Caco-2 (cell line): ENCODE measurements around the gene SLFN12L. TPM values are rescaled to one million over a fixed set of nuclear protein-coding genes. Genes with fewer than 3 reads are reported as not detected.

Experiments
- BruUV-seq: library from RNA; stranded (reverse); fragments of 400-500 nt; replicated peaks from 2 replicates; lab custom pipeline; 2021; lab: Mats Ljungman, UMichigan
- CTCF ChIA-PET: fragments of 300-600 bp; sonication (Branson Sonifier 250); formaldehyde crosslinking; loops from one replicate; lab custom pipeline; 2022; ENCODE audit warnings: antibody characterized with exemption; lab: Charles Lee
- POLR2A ChIA-PET: fragments of 300-600 bp; sonication (Branson Sonifier 250); formaldehyde crosslinking; loops from one replicate; lab custom pipeline; 2022; ENCODE audit warnings: antibody characterized with exemption; lab: Charles Lee
- DNase-seq, 2 experiments: peaks; one replicate each; pipeline versions ENCODE4 v3.0.0 to v3.0.0-alpha.2; 2020 to 2022
- H3K27me3 ChIP-seq: replicated peaks from 2 replicates; pipeline ENCODE4 v1.6.0; 2011; ENCODE audit warnings: low read length; ENCODE audit not compliant: control insufficient read depth, insufficient read depth
- H3K36me3 ChIP-seq: 2 replicates; pipeline ENCODE4 v1.5.1; 2011; ENCODE audit warnings: low read length; ENCODE audit not compliant: control insufficient read depth, insufficient read depth
- H3K4me1 ChIP-seq: fragments of 250-450 bp; sonication (Bioruptor Pico); 2 replicates; pipeline ENCODE4 v1.5.1; 2020; ENCODE audit warnings: mild to moderate bottlenecking
- H3K4me3 ChIP-seq: 2 replicates; pipeline ENCODE4 v1.5.1; 2011; ENCODE audit warnings: low read depth, mild to moderate bottlenecking, control low read depth, low read length
- H3K9me3 ChIP-seq: fragments of 250-450 bp; sonication (Bioruptor Pico); 2 replicates; pipeline ENCODE4 v1.5.1; 2020; ENCODE audit warnings: mild to moderate bottlenecking, moderate library complexity
- H3K27ac Mint-ChIP-seq: one replicate; pipeline ENCODE4 v1.8.0; 2022; ENCODE audit warnings: mixed read lengths; ENCODE audit not compliant: unreplicated experiment
- H3K27me3 Mint-ChIP-seq: one replicate; pipeline ENCODE4 v1.8.0; 2022; ENCODE audit warnings: mixed read lengths; ENCODE audit not compliant: insufficient read depth, unreplicated experiment
- H3K36me3 Mint-ChIP-seq: one replicate; pipeline ENCODE4 v1.8.0; 2022; ENCODE audit warnings: mild to moderate bottlenecking, mixed read lengths; ENCODE audit not compliant: insufficient read depth, unreplicated experiment
- H3K4me1 Mint-ChIP-seq: one replicate; pipeline ENCODE4 v1.8.0; 2022; ENCODE audit warnings: low read depth, mixed read lengths; ENCODE audit not compliant: unreplicated experiment
- H3K4me3 Mint-ChIP-seq: one replicate; pipeline ENCODE4 v1.8.0; 2022; ENCODE audit warnings: mild to moderate bottlenecking, moderate library complexity, mixed read lengths; ENCODE audit not compliant: unreplicated experiment
- H3K9me3 Mint-ChIP-seq: one replicate; pipeline ENCODE4 v1.8.0; 2022; ENCODE audit warnings: mixed read lengths; ENCODE audit not compliant: unreplicated experiment
- CTCF ChIP-seq, 2 experiments: fragments of 200-600 bp in 1 of 2; IDR thresholded peaks; 1 replicate in 1 of 2; 2 replicates in 1 of 2; pipeline versions ENCODE4 v1.5.1 to v1.8.0; 2011 to 2022; ENCODE audit warnings: antibody characterized with exemption in 1 of 2, control low read depth in 1 of 2, inconsistent platforms in 1 of 2, low read depth in 1 of 2, low read length in 1 of 2, mild to moderate bottlenecking in 1 of 2, moderate library complexity in 1 of 2; ENCODE audit not compliant: insufficient read depth in 1 of 2, severe bottlenecking in 1 of 2, unreplicated experiment in 1 of 2
- intact Hi-C: fragments of 100-400 bp; cut with micrococcal nuclease; formaldehyde crosslinking; loops from one replicate; pipeline ENCODE4 v1.10.0; 2022; ENCODE audit not compliant: unreplicated experiment
- total RNA-seq: library from RNA; stranded (reverse); gene quantifications from 2 replicates; pipeline ENCODE4 v1.2.3, GENCODE V29; 2022

The SLFN12L gene
- total RNA-seq, 1 experiment from 2014 or later: not detected

- Histone ChIP-seq H3K9me3 (no peaks in the 10 kb centered on the region), H3K27me3 (no peaks in the 10 kb centered on the region), H3K36me3 (no peaks in the 10 kb centered on the region), H3K4me3 (peak overlapping the region; percentile 50), H3K4me1 (peaks cover 6% of the 10 kb centered on the region)
- no peaks in the 10 kb centered on the region for H3K27me3 Mint-ChIP-seq
- peak overlapping the region; percentile 100 for H3K27ac Mint-ChIP-seq
- BruUV-seq: TSS peak; percentile 67
- peaks cover 5% of the 10 kb centered on the region for H3K4me1 Mint-ChIP-seq
- H3K9me3 Mint-ChIP-seq: no peaks in the 10 kb centered on the region
- no peak for TF ChIP-seq CTCF (IDR thresholded peaks at IDR 0.05; ENCODE audit: insufficient read depth in 1 of 2, low read depth in 1 of 2, low read length in 1 of 2, severe bottlenecking in 1 of 2, unreplicated experiment in 1 of 2)
- peak overlapping the region; percentile 100 for H3K4me3 Mint-ChIP-seq
- CTCF ChIA-PET: interaction anchor here (0.7 to 1.5 kb wide), 3 partner anchors 9 to 229 kb away, joined by 3 to 6 read pairs (median 3); no protein-coding TSS in a partner anchor
- no peak for DNase-seq
- POLR2A ChIA-PET: interaction anchor here (0.6 to 3.4 kb wide), 6 partner anchors 9 to 487 kb away, joined by 3 to 51 read pairs (median 6); partner anchors contain the start of genes AP2B1 and TAF15
- intact Hi-C loops: loop anchor here (1.0 kb wide), 2 partner anchors 8 to 12 kb away; partner anchors contain the start of gene AP2B1
- H3K36me3 Mint-ChIP-seq: peaks cover 13% of the 10 kb centered on the region
Observed at GRCh38 chr17:35578929-35579432, 41.5 kb upstream of the SLFN12L start.

- ChIA-PET POLR2A (interaction anchor here (0.5 to 3.4 kb wide), 9 partner anchors 10 to 487 kb away, joined by 3 to 51 read pairs (median 5); partner anchors contain the start of genes AP2B1 and TAF15), CTCF (interaction anchor here (0.7 to 1.5 kb wide), 4 partner anchors 8 to 230 kb away, joined by 3 to 6 read pairs (median 3); partner anchors contain the start of gene AP2B1)
- Histone ChIP-seq H3K36me3 (no peaks in the 10 kb centered on the region), H3K27me3 (no peaks in the 10 kb centered on the region), H3K4me3 (peak within 1 kb of the TSS; percentile 50), H3K4me1 (peaks cover 6% of the 10 kb centered on the region), H3K9me3 (no peaks in the 10 kb centered on the region)
- H3K4me3 Mint-ChIP-seq: peak within 1 kb of the TSS; percentile 100
- no peaks in the 10 kb centered on the region for H3K9me3 Mint-ChIP-seq
- intact Hi-C loops: loop anchor here (1.0 kb wide), 2 partner anchors 9 to 11 kb away; partner anchors contain the start of gene AP2B1
- no peaks in the 10 kb centered on the region for H3K27me3 Mint-ChIP-seq
- no peak for TF ChIP-seq CTCF (IDR thresholded peaks at IDR 0.05; ENCODE audit: insufficient read depth in 1 of 2, low read depth in 1 of 2, low read length in 1 of 2, severe bottlenecking in 1 of 2, unreplicated experiment in 1 of 2)
- peaks cover 5% of the 10 kb centered on the region for H3K4me1 Mint-ChIP-seq
- H3K27ac Mint-ChIP-seq: peak within 1 kb of the TSS; percentile 100
- peaks cover 13% of the 10 kb centered on the region for H3K36me3 Mint-ChIP-seq
- BruUV-seq: no TSS peak
- peak; percentile 88 to 92 for DNase-seq
Observed at GRCh38 chr17:35578197-35578928, 40.9 kb upstream of the SLFN12L start, which contains the start of gene PEX12. Gene PEX12 (minus strand): TSS chr17:35578571. CDS start chr17:35578021, 550 bp downstream.

- ChIA-PET POLR2A (interaction anchor here (0.5 to 3.4 kb wide), 7 partner anchors 10 to 282 kb away, joined by 3 to 51 read pairs (median 5); partner anchors contain the start of gene AP2B1), CTCF (interaction anchor here (0.7 to 1.5 kb wide), 2 partner anchors 9 to 231 kb away, joined by 3 to 6 read pairs; partner anchors contain the start of gene AP2B1)
- Histone ChIP-seq H3K4me3 (peak overlapping the region; percentile 50), H3K36me3 (no peaks in the 10 kb centered on the region), H3K27me3 (no peaks in the 10 kb centered on the region), H3K4me1 (peaks cover 6% of the 10 kb centered on the region), H3K9me3 (no peaks in the 10 kb centered on the region)
- DNase-seq: peak in 1 of 2 experiments; percentile 22
- intact Hi-C loops: loop anchor here (1.0 kb wide), 2 partner anchors 9 to 11 kb away; partner anchors contain the start of gene AP2B1
- peaks cover 5% of the 10 kb centered on the region for H3K4me1 Mint-ChIP-seq
- peak overlapping the region; percentile 100 for H3K4me3 Mint-ChIP-seq
- BruUV-seq: TSS peak; percentile 87
- peak overlapping the region; percentile 100 for H3K27ac Mint-ChIP-seq
- TF ChIP-seq CTCF (IDR thresholded peaks at IDR 0.05; ENCODE audit: insufficient read depth in 1 of 2, low read depth in 1 of 2, low read length in 1 of 2, severe bottlenecking in 1 of 2, unreplicated experiment in 1 of 2): no peak
- no peaks in the 10 kb centered on the region for H3K9me3 Mint-ChIP-seq
- H3K27me3 Mint-ChIP-seq: no peaks in the 10 kb centered on the region
- H3K36me3 Mint-ChIP-seq: peaks cover 13% of the 10 kb centered on the region
Observed at GRCh38 chr17:35577830-35578196, 40.3 kb upstream of the SLFN12L start.
